GM19372 (cell line): ENCODE data around the gene FUZ.

Experiments used
- ATAC-seq: cut with Tn5 transposase; IDR thresholded peaks from one replicate; pipeline ENCODE4 v1.9.1; 2021; ENCODE audit warnings: mild to moderate bottlenecking, low read depth, moderate library complexity; ENCODE audit not compliant: unreplicated experiment

Gene FUZ

DNA sequence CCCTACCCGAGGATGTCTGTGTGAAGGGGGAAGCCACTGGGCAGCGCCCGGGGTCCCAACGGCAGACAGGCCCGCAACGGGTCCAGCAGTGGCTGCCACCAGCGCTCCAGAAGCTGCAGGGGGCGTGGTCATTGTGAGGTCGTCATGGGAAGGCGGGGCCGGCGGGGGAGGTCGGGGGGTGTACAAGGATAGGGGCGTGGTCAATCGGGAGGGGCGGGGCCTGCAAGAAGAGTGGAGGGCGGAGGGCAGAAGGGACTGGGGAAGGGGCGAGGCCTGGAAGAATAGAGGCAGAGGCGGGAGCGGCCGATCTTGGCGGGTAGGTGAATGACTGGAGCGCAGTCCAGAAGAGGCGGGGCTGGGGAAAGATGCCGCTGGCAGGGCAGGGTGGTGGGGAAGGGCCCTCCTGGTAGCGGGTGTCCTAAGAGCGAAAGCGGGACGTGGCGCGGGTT, 4.4 kb downstream of the FUZ start:
- no peak for ATAC-seq

DNA sequence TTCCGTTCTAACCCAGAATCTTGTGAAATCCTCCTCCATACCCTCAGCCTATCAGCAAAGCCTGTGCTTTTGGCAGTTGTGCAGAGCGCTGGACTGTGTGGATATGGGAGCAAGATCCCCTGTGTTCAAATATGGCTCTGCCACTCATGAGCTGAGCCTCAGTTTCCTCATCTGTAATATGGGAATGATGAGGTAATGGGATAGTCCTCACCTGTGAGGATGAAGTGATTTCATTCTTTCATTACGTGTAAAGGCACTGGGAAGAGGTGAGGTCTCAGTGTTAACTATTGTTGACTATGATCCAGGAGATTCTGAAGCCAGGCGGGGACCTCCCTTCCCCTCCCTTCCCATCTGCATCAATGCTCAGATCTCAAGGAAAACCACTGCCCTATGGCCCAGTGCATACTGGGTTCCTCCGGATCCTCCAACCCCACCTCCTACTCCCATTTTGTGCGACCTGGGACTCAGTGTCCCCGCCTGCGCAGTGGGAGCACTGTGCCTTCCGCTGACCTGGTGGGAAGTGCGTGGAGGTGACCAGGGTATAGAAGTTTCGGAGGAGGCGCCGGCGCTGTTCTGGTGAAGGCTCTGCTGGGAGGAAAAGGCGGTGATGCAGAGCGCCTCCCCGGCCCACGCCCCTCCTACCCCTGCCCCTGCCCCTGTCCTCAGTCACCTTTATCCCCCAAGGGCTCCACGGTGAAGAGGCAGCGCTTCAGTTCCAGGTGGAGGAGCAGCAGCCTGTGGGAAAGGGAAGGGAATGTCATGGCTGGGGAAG, 5.0 kb downstream of the FUZ start:
- no peak for ATAC-seq

DNA sequence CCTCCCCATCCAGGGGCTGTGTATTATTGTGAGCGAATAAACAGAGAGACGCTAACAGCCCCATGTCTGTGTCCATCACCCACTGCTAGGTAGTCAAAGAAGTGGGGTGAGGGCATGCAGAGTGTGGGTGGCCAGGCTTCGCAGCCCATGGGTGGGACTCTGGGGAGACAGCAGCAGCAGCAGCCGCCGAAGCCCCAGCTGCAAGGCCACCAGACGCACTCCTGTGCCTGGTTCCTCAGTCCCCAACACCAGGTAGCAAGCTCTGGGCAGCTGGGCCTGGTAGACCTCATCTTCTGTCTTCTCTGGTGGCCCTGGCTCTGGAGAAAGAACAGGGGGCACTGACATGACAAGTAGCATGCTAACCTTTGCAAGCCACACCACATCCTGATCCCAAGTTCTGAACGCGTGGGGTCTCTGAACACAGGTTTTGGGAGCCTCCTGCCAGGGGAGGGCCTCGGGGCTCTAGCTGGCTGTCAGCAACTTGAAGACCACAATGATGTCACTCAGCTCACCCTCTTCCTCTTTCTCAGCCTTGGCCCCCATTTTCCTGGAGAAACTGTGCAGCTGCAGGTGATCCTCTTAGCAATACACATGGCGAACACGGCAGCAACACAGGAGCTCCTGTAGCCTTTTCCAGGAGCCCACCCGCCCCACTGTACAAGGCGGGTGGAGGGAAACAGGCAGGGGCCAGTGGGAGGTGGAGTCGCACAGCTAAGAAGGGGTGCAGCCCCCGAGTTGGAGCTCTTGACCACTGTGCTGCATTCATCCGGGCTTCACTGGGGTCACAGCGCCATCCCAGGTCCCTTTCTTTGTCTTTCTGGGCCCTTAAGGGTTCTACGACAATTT, 5.8 kb downstream of the FUZ start:
- ATAC-seq: no peak

DNA sequence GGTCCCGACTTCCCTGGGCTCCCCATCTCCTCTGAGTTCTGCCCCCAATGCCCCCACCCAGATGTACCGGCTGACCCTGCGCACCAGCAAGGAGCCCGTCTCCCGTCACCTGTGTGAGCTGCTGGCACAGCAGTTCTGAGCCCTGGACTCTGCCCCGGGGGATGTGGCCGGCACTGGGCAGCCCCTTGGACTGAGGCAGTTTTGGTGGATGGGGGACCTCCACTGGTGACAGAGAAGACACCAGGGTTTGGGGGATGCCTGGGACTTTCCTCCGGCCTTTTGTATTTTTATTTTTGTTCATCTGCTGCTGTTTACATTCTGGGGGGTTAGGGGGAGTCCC, 6.5 kb downstream of the FUZ start:
- ATAC-seq: no peak

DNA sequence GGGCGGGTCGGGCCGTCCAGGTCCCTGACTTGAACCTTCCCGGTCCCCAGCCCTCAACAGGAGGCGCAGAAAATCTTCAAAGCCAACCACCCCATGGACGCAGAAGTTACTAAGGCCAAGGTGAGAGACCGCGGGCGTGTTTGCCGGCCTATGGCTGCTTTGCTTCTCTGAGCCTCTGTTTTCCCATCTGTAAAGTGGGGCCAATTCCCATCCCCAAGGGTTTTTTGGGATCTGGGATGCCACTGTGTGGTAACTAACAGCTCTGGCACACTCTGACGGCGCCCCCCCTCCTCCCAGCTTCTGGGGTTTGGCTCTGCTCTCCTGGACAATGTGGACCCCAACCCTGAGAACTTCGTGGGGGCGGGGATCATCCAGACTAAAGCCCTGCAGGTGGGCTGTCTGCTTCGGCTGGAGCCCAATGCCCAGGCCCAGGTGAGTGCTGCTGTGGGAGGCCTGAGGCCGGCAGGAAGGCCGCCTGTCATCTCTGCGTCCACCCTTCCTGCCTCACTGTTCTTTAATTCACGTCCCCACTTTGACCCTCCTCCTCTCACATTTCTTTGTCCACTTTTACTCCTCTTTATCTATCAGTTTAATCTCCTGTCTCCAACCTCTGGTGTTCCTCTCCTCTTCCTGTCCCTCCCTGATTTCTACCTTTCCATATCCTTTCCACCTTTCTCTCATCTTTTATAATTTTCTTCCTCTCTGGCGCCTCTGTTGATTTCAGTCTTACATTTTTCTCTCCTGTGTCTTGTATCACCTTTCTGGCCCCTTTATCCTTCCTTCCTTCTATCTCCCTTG, 7.1 kb downstream of the FUZ start:
- ATAC-seq: no peak

DNA sequence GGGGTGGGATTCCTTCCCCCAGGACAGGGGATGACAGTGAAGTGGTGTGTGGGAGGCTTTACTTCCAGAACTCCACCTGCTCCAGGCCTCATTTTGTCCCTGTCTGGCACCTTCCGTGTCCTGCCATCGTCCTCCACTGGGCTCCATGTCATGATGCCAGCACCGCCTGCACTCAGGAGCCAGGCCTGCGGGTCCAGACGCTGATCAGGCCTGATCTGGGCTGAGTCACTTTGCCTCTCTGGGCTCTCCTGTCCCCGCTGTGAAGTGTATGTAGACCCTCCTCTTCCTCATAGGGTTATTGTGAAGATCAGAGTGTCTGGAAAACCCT, 9.6 kb downstream of the FUZ start:
- no peak for ATAC-seq

DNA sequence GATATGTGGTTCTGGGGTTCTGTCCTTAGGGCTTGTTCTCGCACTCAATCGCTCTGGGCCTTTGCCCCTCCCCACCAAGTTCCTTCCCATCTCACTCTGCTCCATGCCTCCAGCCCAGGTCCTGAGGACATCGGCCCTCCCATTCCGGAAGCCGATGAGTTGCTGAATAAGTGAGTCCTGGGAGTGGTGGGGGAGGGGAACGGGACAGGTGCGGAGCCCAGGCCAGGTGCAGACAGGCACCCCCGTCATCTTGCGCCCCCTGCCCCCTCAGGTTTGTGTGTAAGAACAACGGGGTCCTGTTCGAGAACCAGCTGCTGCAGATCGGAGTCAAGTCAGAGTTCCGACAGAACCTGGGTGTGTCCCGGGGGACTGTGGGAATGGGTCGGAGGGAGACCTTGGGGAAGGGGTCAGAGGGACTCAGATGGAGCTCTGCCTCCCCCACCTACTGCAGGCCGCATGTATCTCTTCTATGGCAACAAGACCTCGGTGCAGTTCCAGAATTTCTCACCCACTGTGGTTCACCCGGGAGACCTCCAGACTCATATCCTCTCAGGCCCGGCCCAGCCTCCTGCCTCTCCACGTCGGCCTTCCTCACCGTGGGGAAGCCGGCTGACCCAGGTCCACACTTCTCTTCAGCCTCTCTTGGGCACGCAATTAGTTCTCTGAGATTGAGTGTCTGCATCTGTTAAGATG, 10.1 kb downstream of the FUZ start:
- no peak for ATAC-seq

DNA sequence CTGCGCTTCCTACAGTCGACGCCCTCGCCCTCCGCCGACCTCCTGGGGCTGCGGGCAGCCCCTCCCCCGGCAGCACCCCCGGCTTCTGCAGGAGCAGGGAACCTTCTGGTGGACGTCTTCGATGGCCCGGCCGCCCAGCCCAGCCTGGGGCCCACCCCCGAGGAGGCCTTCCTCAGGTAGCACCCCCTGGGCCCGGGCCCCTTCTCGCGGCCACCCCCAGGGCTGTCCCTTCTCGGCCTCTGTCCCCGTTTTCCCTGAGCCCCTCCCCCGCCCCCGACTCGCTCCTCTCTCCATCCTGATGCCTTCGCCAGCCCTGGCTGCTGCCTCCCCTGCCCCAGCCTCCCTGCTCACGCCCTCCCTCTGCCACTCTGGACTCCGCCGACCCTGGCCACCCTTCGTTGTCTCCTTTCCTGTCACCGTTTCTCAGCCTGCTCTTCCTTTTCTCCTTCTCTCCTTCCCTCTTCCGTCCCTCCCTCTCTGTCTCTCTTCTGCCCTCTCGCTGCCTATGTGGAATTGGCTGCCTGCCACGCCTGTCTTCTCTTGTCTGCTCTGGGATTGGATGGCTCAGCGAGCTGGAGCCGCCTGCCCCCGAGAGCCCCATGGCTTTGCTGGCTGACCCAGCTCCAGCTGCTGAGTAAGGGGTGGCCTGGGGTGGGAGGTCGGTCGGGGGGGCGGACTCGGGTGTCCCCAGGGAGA, 11.0 kb downstream of the FUZ start:
- ATAC-seq: no peak

DNA sequence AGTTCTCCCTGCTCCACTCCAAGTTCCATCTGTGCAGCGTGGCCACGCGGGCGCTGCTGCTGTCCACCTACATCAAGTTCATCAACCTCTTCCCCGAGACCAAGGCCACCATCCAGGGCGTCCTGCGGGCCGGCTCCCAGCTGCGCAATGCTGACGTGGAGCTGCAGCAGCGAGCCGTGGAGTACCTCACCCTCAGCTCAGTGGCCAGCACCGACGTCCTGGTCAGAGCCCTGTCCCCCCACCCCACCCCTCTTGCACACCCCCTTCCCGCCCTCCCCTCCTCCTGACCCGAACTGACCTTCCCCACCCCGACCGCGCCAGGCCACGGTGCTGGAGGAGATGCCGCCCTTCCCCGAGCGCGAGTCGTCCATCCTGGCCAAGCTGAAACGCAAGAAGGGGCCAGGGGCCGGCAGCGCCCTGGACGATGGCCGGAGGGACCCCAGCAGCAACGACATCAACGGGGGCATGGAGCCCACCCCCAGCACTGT, 11.6 kb downstream of the FUZ start:
- no peak for ATAC-seq

DNA sequence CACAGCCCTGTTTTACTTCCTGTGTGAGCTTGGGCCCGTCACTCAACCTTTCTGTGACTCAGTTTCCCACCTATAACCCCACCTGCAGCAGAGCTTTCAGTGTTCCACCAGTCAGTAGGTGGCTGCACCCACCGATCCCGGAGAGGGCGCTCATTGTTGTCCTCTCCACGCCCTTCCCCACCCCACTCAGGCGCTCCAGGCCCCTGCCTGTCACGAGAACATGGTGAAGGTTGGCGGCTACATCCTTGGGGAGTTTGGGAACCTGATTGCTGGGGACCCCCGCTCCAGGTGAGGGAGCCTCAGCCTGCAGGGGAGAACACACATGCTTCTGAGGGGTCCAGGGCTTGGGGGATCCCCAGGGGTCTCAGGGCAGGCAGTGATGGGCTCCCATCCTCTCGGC, 12.3 kb downstream of the FUZ start:
- ATAC-seq: no peak

DNA sequence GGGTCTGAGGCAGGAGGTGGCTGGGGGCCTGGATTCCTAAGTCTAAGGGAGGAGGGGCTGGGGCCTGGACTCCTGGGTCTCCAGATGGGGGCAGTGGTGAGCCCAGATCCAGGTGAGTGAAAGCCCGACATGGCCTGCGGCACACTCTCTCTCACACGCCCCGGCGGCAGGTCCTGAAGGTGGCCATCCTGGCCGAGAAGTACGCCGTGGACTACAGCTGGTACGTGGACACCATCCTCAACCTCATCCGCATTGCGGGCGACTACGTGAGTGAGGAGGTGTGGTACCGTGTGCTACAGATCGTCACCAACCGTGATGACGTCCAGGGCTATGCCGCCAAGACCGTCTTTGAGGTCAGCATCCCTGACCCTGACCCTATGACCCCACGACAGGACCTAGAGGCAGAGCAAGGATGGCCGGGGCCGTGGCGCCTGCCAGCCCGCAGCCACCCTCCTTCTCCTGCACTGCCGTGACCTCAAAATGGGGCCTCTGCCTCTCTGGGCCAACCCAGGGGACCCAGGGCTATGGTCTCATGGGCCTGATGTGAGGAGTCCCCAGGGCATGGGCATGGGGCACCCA, 13.2 kb downstream of the FUZ start:
- no peak for ATAC-seq

DNA sequence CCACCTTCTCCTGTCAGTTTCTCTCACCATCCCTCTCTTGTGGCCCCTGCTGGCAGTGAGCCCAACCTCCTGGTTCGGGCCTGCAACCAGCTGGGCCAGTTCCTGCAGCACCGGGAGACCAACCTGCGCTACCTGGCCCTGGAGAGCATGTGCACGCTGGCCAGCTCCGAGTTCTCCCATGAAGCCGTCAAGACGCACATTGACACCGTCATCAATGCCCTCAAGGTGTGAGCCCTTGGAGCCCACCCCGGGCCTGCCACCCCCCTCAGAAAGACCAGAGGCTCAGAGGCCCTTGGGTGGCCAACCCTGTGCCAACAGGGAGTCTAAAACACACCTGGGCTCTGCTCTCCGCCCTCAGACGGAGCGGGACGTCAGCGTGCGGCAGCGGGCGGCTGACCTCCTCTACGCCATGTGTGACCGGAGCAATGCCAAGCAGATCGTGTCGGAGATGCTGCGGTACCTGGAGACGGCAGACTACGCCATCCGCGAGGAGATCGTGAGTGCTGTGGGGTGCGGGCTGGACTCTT, 13.8 kb downstream of the FUZ start:
- no peak for ATAC-seq

DNA sequence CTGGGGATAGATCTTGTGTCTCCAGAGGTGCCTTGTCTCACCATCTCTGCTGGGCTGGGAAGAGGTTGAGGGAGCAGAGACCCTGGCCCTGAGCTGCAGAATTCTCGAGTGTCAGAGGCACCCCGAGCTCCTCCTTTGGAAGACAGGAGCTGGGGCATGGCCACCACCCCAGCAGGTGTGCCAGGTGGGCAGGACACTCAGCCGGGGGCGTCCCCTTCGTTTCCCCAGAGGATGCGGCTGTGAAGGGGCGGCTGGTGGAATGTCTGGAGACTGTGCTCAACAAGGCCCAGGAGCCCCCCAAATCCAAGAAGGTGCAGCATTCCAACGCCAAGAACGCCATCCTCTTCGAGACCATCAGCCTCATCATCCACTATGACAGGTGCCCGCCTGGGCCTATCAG, 14.5 kb downstream of the FUZ start:
- no peak for ATAC-seq

DNA sequence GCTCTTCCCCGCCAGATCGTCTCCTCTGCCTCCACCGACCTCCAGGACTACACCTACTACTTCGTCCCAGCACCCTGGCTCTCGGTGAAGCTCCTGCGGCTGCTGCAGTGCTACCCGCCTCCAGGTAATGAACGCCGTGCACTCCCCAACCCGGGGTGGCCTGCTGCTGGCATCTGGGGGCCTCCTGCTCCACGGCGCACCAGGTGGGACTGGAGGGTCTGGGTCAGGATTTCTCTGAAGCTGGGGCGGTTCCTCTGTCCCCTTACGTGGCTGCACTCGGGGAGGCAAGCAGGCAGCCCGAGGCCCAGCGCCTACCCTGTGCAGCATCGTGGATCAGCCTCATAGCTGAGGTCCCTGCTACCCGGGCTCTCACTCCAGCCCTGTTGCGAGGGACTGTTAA, 17.5 kb downstream of the FUZ start:
- ATAC-seq: no peak

DNA sequence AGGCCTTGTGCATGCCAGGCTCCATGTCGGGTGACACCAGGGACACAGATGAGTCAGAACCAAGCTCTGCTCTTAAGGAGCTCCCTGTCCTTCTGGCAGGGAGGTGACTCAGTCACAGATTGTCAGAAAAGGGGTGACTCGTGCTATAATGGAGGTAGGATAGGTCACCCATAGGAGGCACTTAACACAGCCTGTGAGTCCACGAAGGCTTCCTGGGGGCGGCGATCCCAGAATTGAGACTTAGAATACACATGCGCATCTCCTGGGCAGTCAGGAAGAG, 19.6 kb downstream of the FUZ start:
- ATAC-seq: no peak

DNA sequence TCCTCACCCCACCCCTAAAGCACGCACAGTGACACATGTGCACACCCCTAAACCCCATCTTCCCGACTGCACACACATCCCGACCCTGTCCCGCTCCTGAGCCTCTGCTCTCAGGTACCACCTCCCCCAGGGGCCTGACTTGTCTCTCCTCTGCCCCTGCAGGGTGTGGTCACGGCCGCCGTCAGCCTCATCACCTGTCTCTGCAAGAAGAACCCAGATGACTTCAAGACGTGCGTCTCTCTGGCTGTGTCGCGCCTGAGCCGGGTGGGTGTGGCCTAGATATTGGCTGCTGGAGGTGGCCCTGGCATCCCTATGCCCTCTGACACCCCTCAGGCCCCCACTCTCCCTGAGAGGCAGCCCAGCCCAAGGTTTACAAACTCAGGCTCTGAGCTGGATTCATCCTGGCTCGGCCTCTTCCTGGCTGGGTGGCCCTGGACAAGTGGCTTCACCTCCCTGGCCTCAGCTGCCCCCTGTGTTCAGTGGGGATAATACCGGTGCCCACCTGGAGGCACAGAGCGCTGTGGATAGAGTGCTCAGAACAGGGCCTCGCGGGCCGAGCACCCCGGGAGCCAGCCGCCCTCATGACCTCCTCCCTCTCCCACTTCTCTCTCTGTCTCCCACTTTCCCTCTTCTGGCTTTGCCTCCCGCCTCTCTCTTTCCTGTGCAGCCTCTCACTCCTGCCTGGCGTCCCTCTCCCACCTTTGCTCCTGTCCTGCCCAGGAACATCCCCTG, 20.1 kb downstream of the FUZ start:
- no peak for ATAC-seq

DNA sequence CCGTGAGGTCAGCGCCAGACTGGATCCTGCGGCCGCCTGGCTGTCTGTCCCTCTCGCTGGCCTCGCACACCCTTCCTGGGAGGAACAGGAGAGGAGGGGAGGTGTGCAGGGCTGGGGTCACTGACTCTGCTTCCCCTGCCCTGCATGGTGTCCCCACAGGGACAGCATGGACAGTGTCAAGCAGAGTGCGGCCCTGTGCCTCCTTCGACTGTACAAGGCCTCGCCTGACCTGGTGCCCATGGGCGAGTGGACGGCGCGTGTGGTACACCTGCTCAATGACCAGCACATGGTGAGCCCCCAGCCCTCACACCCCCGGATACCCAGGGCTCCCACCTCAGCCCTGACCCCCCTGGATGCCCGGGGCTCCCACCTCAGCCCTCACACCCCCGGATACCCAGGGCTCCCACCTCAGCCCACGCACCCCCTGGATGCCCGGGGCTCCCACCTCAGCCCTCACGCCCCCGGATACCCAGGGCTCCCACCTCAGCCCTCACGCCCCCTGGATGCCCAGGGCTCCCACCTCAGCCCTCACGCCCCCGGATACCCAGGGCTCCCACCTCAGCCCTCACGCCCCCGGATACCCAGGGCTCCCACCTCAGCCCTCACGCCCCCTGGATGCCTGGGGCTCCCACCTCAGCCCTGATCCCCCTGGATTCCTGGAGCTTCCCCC, 21.2 kb downstream of the FUZ start:
- no peak for ATAC-seq

DNA sequence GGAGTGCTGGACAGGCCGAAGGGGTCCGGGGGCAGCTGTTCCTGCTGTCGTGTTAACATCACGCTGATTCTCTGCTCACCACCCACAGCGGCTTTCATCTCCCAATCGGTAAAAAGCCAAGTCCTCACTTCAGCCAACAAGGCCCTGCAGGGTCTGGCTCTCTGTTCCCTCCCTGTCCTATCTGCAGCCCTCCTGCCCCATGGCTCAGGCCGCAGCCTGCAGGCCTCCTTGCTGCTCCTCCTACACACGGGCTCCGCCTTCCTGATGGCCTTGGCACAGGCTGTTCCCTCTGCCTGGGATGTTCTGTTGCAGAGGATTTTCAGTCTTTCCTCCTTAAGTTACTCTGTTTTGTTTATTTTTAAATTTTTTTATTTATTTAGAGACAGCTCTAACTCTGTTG, 22.2 kb downstream of the FUZ start:
- ATAC-seq: no peak

DNA sequence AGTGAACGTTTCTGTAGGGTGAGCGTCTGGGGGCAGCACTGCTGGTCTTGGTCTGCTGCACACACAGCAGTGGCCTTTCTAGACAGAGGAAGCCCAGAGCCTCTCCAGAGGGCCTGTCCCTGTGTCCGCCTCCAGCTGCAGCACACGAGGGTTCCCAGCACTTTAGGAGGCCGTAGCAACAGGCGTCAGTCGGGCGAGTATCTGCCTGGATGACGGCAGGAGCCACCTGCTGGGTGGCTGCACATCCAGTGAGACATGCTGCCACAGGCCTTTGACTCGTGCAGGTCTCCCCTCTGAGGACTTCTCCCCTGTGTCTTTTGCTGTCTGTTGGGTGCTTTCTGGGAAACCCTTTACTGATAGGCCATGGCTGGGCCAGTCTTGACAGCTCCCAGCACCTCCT, 24.2 kb downstream of the FUZ start:
- ATAC-seq: no peak
